Mucosa of descending colon (tissue), 3 donors: Measurements from ENCODE around the gene LCN15. TPM values are rescaled to one million over a fixed set of nuclear protein-coding genes. Genes with fewer than 3 reads are reported as not detected.

Experiments used
- ATAC-seq: fragments of 200-7000 bp; cut with Tn5 transposase; one replicate; pipeline ENCODE4 v1.9.1; 2020; ENCODE audit warnings: mild to moderate bottlenecking, moderate library complexity
- DNase-seq, 3 donors: peaks; one replicate each; pipeline ENCODE4 v3.0.0-alpha.2; 2020
- H3K36me3 ChIP-seq: fragments of 200-600 bp; one replicate; pipeline ENCODE4 v1.8.0; 2021; ENCODE audit warnings: low read depth, mild to moderate bottlenecking
- H3K4me1 ChIP-seq: fragments of 200-600 bp; one replicate; pipeline ENCODE4 v1.8.0; 2021; ENCODE audit warnings: low read depth, mild to moderate bottlenecking
- H3K4me3 ChIP-seq: fragments of 200-600 bp; one replicate; pipeline ENCODE4 v1.8.0; 2021; ENCODE audit warnings: mild to moderate bottlenecking
- H3K9me3 ChIP-seq: fragments of 200-600 bp; one replicate; pipeline ENCODE4 v1.8.0; 2021; ENCODE audit warnings: mild to moderate bottlenecking
- intact Hi-C, 2 donors: fragments of 100-400 bp; cut with DNase I in 1 of 2; cut with micrococcal nuclease in 1 of 2; formaldehyde crosslinking; loops; one replicate each; pipeline versions ENCODE4 v1.11.0 to v1.11.1; 2022; cut with DNase I, micrococcal nuclease
- total RNA-seq, 3 donors: library from RNA; stranded (reverse); fragmentation: NEBNext Ultra II Directional in 2 of 3; extraction: Animal tissue kit (Norgen Biotek cat#: 25700) in 2 of 3; gene quantifications; one replicate each; pipeline versions ENCODE4 v1.2.1 to v1.2.4, GENCODE V29; 2021 to 2023
- TF ChIP-seq, protein P1 (sequence below): fragments of 200-600 bp; IDR thresholded peaks from one replicate; pipeline ENCODE4 v1.8.0; 2022; ENCODE audit warnings: antibody characterized with exemption, mild to moderate bottlenecking
- donor health status: DM: no; HTN: no; CAD: no; lungs with moderate emphysema.
- donor health status: DM: no; HTN: no; CAD: no.
- donor health status: DM: no; HTN: yes; CAD: no.

Gene LCN15
- total RNA-seq, 3 donors from 2014 or later, result 1.6 to 17.2 (median 3.7) TPM

DNA sequence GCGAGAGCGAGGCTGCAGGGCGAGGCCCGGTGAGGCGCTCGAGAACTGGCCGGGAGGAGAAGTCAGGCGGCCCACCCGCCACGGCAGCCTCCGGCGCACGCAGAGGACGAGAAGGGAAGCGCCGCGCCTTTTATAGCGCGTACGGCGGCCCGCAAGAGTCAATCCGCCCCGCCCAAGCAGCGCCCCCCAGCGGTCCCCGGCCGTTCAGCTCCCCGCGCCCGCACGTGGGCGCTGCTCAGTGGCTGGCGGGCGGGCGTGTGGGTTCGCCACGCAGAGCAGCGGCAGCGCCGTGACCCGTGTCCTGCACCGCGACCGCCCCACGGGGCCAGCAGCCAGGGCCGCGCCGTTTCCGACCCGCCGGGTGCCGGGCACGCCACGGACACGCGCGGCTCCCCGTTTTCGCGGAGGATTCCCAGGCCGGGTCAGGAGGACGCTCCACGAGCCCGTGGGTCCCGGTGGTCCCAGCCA lies 36.2 kb downstream of the LCN15 start:
- H3K36me3 ChIP-seq, result no peaks in the 10 kb centered on the region
- H3K4me3 ChIP-seq, result peak overlapping the region; percentile 58
- no peaks in the 10 kb centered on the region for H3K9me3 ChIP-seq
- DNase-seq (peak; percentile 90 to 94 (median 93)), ATAC-seq (peak; percentile 96)
- H3K4me1 ChIP-seq, result peaks cover 20% of the 10 kb centered on the region
- intact Hi-C loops, result no loop called here
- TF ChIP-seq, protein P1, sequence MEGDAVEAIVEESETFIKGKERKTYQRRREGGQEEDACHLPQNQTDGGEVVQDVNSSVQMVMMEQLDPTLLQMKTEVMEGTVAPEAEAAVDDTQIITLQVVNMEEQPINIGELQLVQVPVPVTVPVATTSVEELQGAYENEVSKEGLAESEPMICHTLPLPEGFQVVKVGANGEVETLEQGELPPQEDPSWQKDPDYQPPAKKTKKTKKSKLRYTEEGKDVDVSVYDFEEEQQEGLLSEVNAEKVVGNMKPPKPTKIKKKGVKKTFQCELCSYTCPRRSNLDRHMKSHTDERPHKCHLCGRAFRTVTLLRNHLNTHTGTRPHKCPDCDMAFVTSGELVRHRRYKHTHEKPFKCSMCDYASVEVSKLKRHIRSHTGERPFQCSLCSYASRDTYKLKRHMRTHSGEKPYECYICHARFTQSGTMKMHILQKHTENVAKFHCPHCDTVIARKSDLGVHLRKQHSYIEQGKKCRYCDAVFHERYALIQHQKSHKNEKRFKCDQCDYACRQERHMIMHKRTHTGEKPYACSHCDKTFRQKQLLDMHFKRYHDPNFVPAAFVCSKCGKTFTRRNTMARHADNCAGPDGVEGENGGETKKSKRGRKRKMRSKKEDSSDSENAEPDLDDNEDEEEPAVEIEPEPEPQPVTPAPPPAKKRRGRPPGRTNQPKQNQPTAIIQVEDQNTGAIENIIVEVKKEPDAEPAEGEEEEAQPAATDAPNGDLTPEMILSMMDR, result peak; percentile 94

DNA sequence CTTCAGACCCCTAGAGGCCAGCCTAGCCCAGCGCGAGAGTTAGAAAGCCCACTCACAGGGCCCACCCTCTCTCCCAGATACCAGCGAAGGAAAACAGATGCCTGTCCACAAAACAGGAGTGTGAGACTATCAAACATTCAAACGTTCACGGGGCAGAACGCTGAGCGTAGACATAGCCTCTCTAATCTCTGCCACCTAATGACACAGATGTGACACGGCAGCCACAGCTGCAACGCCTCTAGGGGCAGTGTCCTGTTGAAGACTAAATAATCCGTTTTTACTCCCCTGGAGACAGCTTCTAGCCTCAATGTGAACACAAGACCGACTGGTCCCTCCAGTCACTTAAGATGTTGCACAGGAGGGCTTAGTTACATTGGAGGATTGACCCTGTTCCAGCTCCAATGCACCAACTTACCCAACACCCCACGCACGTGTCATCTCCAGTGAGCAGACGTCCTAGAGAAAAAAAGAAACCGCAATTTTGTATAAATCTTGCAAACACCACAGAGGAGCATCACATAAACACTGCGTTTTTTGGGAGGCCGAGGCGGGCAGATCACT lies 37.6 kb downstream of the LCN15 start:
- DNase-seq, result peak in 1 of 3 donors; percentile 51
- ATAC-seq, result peak; percentile 32
- H3K4me1 ChIP-seq, result peaks cover 20% of the 10 kb centered on the region
- no peaks in the 10 kb centered on the region for H3K36me3 ChIP-seq
- intact Hi-C loops, result no loop called here
- no peaks in the 10 kb centered on the region for H3K9me3 ChIP-seq
- TF ChIP-seq, protein P1, result no peak
- H3K4me3 ChIP-seq, result no peak overlapping the region

DNA sequence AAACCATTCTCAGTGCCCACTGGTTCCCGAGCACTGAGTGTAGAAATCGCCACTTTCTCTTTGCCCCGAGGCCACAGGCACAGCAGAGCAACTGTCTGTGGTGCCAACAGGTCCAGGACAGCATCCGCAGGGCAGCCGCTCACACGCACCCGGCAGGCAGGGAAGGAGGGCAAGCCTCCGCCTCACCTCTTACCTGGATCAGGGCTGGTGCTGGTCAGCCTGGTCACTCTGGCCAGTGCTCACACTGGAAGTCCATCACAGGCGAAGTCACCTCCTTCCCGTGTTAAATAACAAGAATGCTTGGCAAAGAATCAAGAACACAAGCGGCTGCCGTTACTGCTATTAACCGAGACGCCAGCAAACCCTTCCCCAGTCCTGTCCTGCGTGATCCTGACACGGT lies 38.2 kb downstream of the LCN15 start:
- Histone ChIP-seq H3K9me3 (no peaks in the 10 kb centered on the region), H3K4me3 (no peak overlapping the region), H3K4me1 (peaks cover 20% of the 10 kb centered on the region), H3K36me3 (no peaks in the 10 kb centered on the region)
- no peak for ATAC-seq
- intact Hi-C loops, result no loop called here
- DNase-seq, result no peak
- TF ChIP-seq, protein P1, result no peak

DNA sequence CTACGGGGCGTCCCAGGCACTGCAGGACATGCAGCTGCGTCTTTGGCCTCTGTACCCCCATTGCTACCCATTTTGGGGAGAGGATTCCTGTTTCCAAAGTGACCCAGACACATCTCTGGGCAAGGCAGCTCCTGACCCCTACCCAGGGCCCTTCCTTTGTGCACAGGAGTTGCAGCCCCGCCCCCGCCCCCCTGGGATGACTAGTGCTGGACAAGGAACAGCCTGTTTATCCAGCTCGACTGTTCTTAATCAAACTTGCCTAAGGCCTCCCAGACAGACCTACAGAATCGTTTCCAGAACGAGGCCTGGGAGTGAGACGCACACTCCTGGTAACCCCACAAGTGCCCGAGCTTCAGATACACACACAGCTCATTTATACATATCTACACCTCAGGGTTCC lies 38.7 kb downstream of the LCN15 start:
- DNase-seq (no peak), ATAC-seq (no peak)
- Histone ChIP-seq H3K36me3 (no peaks in the 10 kb centered on the region), H3K9me3 (no peaks in the 10 kb centered on the region), H3K4me1 (peaks cover 20% of the 10 kb centered on the region), H3K4me3 (no peak overlapping the region)
- TF ChIP-seq, protein P1, result no peak
- intact Hi-C loops, result no loop called here

DNA sequence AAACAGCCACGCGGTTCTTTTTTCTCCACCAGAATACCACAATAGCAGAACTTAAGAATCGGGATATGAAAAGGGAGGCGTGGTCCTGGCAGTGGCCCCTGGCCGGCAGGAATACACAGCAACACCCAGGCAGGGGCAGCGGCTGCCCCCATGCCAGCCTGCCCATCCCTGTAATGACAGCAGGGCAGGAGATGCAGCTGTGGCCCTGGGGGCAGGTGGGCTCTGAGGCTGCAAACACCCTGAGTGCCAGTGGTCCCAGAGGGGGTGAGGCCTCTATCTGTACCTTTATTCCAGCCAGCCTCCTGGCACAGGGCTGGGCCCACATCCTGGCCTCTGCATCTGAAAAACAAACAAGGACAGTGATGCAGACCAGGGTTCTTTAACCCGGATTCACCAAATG lies 39.5 kb downstream of the LCN15 start:
- no peak for ATAC-seq
- DNase-seq, result no peak
- no peaks in the 10 kb centered on the region for H3K9me3 ChIP-seq
- no peaks in the 10 kb centered on the region for H3K36me3 ChIP-seq
- peaks cover 20% of the 10 kb centered on the region for H3K4me1 ChIP-seq
- TF ChIP-seq, protein P1, result no peak
- intact Hi-C loops, result no loop called here
- H3K4me3 ChIP-seq, result no peak overlapping the region

DNA sequence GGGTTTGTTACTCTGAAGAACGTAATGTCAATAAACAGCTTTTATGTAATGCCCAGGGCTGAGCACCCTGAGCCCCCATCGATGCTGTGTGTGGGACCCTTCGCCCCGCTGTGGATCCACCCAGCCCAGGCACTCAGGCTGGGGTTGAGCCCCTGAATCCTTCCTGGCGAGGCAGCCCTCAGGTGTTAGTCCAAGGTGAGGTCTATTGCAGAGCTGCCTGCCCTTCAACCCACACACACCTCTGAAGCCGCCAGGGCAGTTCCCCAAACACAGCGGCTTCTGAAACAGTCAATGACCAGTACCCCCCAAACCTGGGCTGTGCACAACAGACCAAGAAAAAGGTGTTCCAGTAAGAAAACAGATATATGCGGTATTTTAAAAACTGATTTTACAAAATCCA lies 40.3 kb downstream of the LCN15 start:
- Histone ChIP-seq H3K4me3 (no peak overlapping the region), H3K9me3 (no peaks in the 10 kb centered on the region), H3K36me3 (no peaks in the 10 kb centered on the region), H3K4me1 (peaks cover 21% of the 10 kb centered on the region)
- ATAC-seq (no peak), DNase-seq (no peak)
- intact Hi-C loops, result no loop called here
- TF ChIP-seq, protein P1, result no peak
